HCT116 (cell line): ENCODE measurements around the gene TNP1. TPM values are rescaled to one million over a fixed set of nuclear protein-coding genes. Genes with fewer than 3 reads are reported as not detected.

Experiments
- ATAC-seq: fragments of 200-7000 bp; cut with Tn5 transposase; 2 replicates; pipeline ENCODE4 v1.9.1; 2020; ENCODE audit warnings: mild to moderate bottlenecking, moderate library complexity
- BruUV-seq: library from RNA; stranded (reverse); fragments of 400-500 nt; replicated peaks from 2 replicates; lab custom pipeline; 2021; lab: Mats Ljungman, UMichigan
- CTCF ChIA-PET: fragments of 300-600 bp; sonication (Branson Sonifier 250); formaldehyde crosslinking; loops from one replicate; lab custom pipeline; 2021; ENCODE audit warnings: antibody characterized with exemption; lab: Charles Lee
- POLR2A ChIA-PET: fragments of 300-600, 350-600 bp; sonication (Branson Sonifier 250); formaldehyde crosslinking; loops from one replicate; lab custom pipeline; 2021; ENCODE audit warnings: antibody characterized with exemption; lab: Charles Lee
- RAD21 ChIA-PET, 2 experiments: fragments of 300-600 bp; sonication (Branson Sonifier 250); formaldehyde crosslinking; loops; one replicate each; lab custom pipeline; 2023; ENCODE audit warnings: low total read pairs in 2 of 2; ENCODE audit not compliant: uncharacterized antibody in 2 of 2, unreplicated experiment in 2 of 2, low non-redundant PET in 1 of 2; lab: Charles Lee
- DNase-seq: peaks from one replicate; pipeline ENCODE4 v3.0.0-alpha.2; 2010; ENCODE audit warnings: low read depth, low spot score
- H2AFZ ChIP-seq: fragments of 200-600 bp; shearing (Covaris generic), sonication (generic); 2 replicates; pipeline ENCODE4 v1.6.1; 2017; ENCODE audit warnings: low read depth, mixed run types, mixed read lengths, antibody characterized with exemption, low read length; ENCODE audit not compliant: poor library complexity, severe bottlenecking
- H3K27ac ChIP-seq: 2 replicates; pipeline ENCODE4 v1.5.1; 2012; ENCODE audit warnings: low read depth, low read length
- H3K27me3 ChIP-seq: fragments of 200-600 bp; sonication (generic); 2 replicates; pipeline ENCODE4 v1.6.1; 2016; ENCODE audit warnings: mixed run types, low read length, mixed read lengths; ENCODE audit not compliant: insufficient read depth
- H3K36me3 ChIP-seq, 2 experiments: fragments of 200-500 bp in 1 of 2; fragments of 200-600 bp in 1 of 2; sonication (Bioruptor generic) in 1 of 2; sonication (generic) in 1 of 2; 2 replicates each; pipeline versions ENCODE4 v1.5.1 to v1.6.1; 2014 to 2016; ENCODE audit warnings: low read length in 2 of 2, inconsistent platforms in 1 of 2, mixed read lengths in 1 of 2, mixed run types in 1 of 2; ENCODE audit not compliant: insufficient read depth in 2 of 2, control insufficient read depth in 1 of 2
- H3K4me1 ChIP-seq, 2 experiments: fragments of 200-600 bp in 1 of 2; sonication (generic) in 1 of 2; 2 replicates each; pipeline versions ENCODE4 v1.5.1 to v1.6.1; 2012 to 2017; ENCODE audit warnings: low read length in 2 of 2, inconsistent platforms in 1 of 2, mild to moderate bottlenecking in 1 of 2, mixed read lengths in 1 of 2, mixed run types in 1 of 2, moderate library complexity in 1 of 2; ENCODE audit not compliant: insufficient read depth in 2 of 2, control insufficient read depth in 1 of 2
- H3K4me2 ChIP-seq: fragments of 200-600 bp; sonication (generic); 2 replicates; pipeline ENCODE4 v1.6.1; 2017; ENCODE audit warnings: mixed run types, low read length, mixed read lengths
- H3K4me3 ChIP-seq, 2 experiments: fragments of 200-600 bp in 1 of 2; sonication (generic) in 1 of 2; replicated peaks in 1 of 2; 2 replicates each; pipeline ENCODE4 v1.5.1; 2011 to 2016; ENCODE audit warnings: low read length in 2 of 2, control low read depth in 1 of 2, low read depth in 1 of 2, mild to moderate bottlenecking in 1 of 2, mixed read lengths in 1 of 2, mixed run types in 1 of 2
- H3K79me2 ChIP-seq: fragments of 200-600 bp; sonication (generic); 2 replicates; pipeline ENCODE4 v1.6.1; 2017; ENCODE audit warnings: mild to moderate bottlenecking, mixed run types, low read length, moderate library complexity, mixed read lengths; ENCODE audit not compliant: insufficient read depth
- H3K9ac ChIP-seq: fragments of 200-600 bp; sonication (generic); 2 replicates; pipeline ENCODE4 v1.6.1; 2016; ENCODE audit warnings: low read length, mixed read lengths
- H3K9me2 ChIP-seq: fragments of 200-600 bp; sonication (generic), shearing (Covaris generic); 2 replicates; pipeline ENCODE4 v1.6.1; 2017; ENCODE audit warnings: mixed run types, mild to moderate bottlenecking, moderate library complexity; ENCODE audit not compliant: insufficient read depth
- H3K9me3 ChIP-seq, 2 experiments: fragments of 200-500 bp in 1 of 2; fragments of 200-600 bp in 1 of 2; sonication (Bioruptor generic) in 1 of 2; sonication (generic) in 1 of 2; 2 replicates each; pipeline ENCODE4 v1.6.1; 2014 to 2017; ENCODE audit warnings: low read length in 2 of 2, mixed read lengths in 2 of 2, inconsistent platforms in 1 of 2, low read depth in 1 of 2, mild to moderate bottlenecking in 1 of 2, mixed run types in 1 of 2, moderate library complexity in 1 of 2; ENCODE audit not compliant: control insufficient read depth in 1 of 2, insufficient read depth in 1 of 2
- H4K20me1 ChIP-seq: fragments of 200-600 bp; sonication (generic), shearing (Covaris generic); 2 replicates; pipeline ENCODE4 v1.6.1; 2017; ENCODE audit warnings: mixed run types, mild to moderate bottlenecking, moderate library complexity; ENCODE audit not compliant: insufficient read depth
- CEBPB ChIP-seq: IDR thresholded peaks from 2 replicates; pipeline ENCODE4 v1.6.1; 2012; ENCODE audit warnings: low read depth
- CTCF ChIP-seq, 3 experiments: fragments of 200-600 bp in 1 of 3; sonication (generic) in 1 of 3; IDR thresholded peaks in 2 of 3; conservative IDR thresholded peaks in 1 of 3; 2 replicates each; pipeline ENCODE4 v1.5.1; 2012 to 2017; ENCODE audit warnings: low read depth in 2 of 3, low read length in 2 of 3, antibody characterized with exemption in 1 of 3, borderline replicate concordance in 1 of 3, control low read depth in 1 of 3, mild to moderate bottlenecking in 1 of 3, mixed read lengths in 1 of 3, mixed run types in 1 of 3, moderate library complexity in 1 of 3; ENCODE audit not compliant: insufficient read depth in 1 of 3
- MAX ChIP-seq: IDR thresholded peaks from 2 replicates; pipeline ENCODE4 v1.6.1; 2012
- POLR2AphosphoS5 ChIP-seq: IDR thresholded peaks from 2 replicates; pipeline ENCODE4 v1.6.1; 2011; ENCODE audit warnings: mild to moderate bottlenecking, low read depth, low read length, moderate library complexity
- SIN3A ChIP-seq: IDR thresholded peaks from 2 replicates; pipeline ENCODE4 v1.6.1; 2012; ENCODE audit warnings: low read depth
- SP1 ChIP-seq: IDR thresholded peaks from 2 replicates; pipeline ENCODE4 v1.6.1; 2012; ENCODE audit warnings: low read depth
- TCF7L2 ChIP-seq: IDR thresholded peaks from 2 replicates; pipeline ENCODE4 v1.7.0; 2011; ENCODE audit warnings: borderline replicate concordance, inconsistent platforms; ENCODE audit not compliant: insufficient read depth, insufficient read length; ENCODE audit errors: extremely low read depth
- ZBTB33 ChIP-seq: IDR thresholded peaks from 2 replicates; pipeline ENCODE4 v1.6.1; 2011; ENCODE audit warnings: mild to moderate bottlenecking, low read length, moderate library complexity; ENCODE audit not compliant: insufficient replicate concordance; ENCODE audit errors: extremely low read depth
- intact Hi-C: fragments of 100-400 bp; cut with micrococcal nuclease; formaldehyde crosslinking; loops from 2 replicates; pipeline ENCODE4 v1.10.0; 2022
- total RNA-seq: library from RNA; stranded (reverse); gene quantifications from one replicate; pipeline ENCODE4 v1.2.1, GENCODE V29; 2021; ENCODE audit not compliant: unreplicated experiment

The TNP1 gene
- total RNA-seq, 1 experiment from 2014 or later = not detected

GRCh38 chr2:216862628-216863398 lies 2.9 kb upstream of the TNP1 start:
- peaks cover 48% of the 10 kb centered on the region for H3K27me3 ChIP-seq
- H3K36me3 ChIP-seq = no peaks in the 10 kb centered on the region
- no peaks in the 10 kb centered on the region for H3K9me2 ChIP-seq
- TF ChIP-seq MAX (no peak), POLR2AphosphoS5 (no peak), CTCF (IDR thresholded peaks at IDR 0.05 in 2 of 3, conservative IDR thresholded peaks at IDR 0.05 in 1 of 3; ENCODE audit: borderline replicate concordance in 1 of 3, insufficient read depth in 1 of 3, low read depth in 2 of 3, low read length in 2 of 3) (no peak), SIN3A (no peak), ZBTB33 (no peak), TCF7L2 (no peak), CEBPB (no peak), SP1 (no peak)
- H3K27ac ChIP-seq = no peak overlapping the region
- POLR2A ChIA-PET = no interaction called here
- RAD21 ChIA-PET = no interaction called here
- H3K4me1 ChIP-seq = no peaks in the 10 kb centered on the region
- CTCF ChIA-PET = no interaction called here
- H3K79me2 ChIP-seq = no peaks in the 10 kb centered on the region
- no peak overlapping the region for H3K9ac ChIP-seq
- H3K9me3 ChIP-seq = no peaks in the 10 kb centered on the region
- H3K4me2 ChIP-seq = no peak overlapping the region
- DNase-seq (no peak), ATAC-seq (no peak)
- intact Hi-C loops = no loop called here
- BruUV-seq = no TSS peak
- no peak overlapping the region for H2AFZ ChIP-seq
- H4K20me1 ChIP-seq = no peaks in the 10 kb centered on the region
- no peak overlapping the region for H3K4me3 ChIP-seq
